Measurements from ENCODE around the gene PDE1C. TPM values are rescaled to one million over a fixed set of nuclear protein-coding genes. Genes with fewer than 3 reads are reported as not detected.

PDE1C gene
- total and polyA plus RNA-seq, 2 experiments from 2014 or later = 0.38 to 2.3 TPM

GRCh38 chr7:31751726-31752125, 318.5 kb downstream of the PDE1C start:
- no peaks in the 10 kb centered on the region for H3K36me3 ChIP-seq
- no peak overlapping the region for H3K4me3 ChIP-seq
- H3K27me3 ChIP-seq = no peaks in the 10 kb centered on the region
- TF ChIP-seq CTCF (IDR thresholded peaks at IDR 0.05; ENCODE audit: low read depth, low read length) = no peak
- no peak for DNase-seq (ENCODE audit: low read depth in 1 of 2, low spot score in 1 of 2)
- no peak overlapping the region for H3K27ac ChIP-seq
- H3K4me1 ChIP-seq (ENCODE audit: low read depth) = no peaks in the 10 kb centered on the region
- no peaks in the 10 kb centered on the region for H3K9me3 ChIP-seq (ENCODE audit: low read depth)

GRCh38 chr7:31748084-31748483, 322.1 kb downstream of the PDE1C start:
- Histone ChIP-seq H3K27ac (no peak overlapping the region), H3K36me3 (no peaks in the 10 kb centered on the region), H3K9me3 (ENCODE audit: low read depth) (no peaks in the 10 kb centered on the region), H3K4me1 (ENCODE audit: low read depth) (no peaks in the 10 kb centered on the region), H3K27me3 (no peaks in the 10 kb centered on the region), H3K4me3 (no peak overlapping the region)
- DNase-seq (ENCODE audit: low read depth in 1 of 2, low spot score in 1 of 2) = no peak
- TF ChIP-seq CTCF (IDR thresholded peaks at IDR 0.05; ENCODE audit: low read depth, low read length) = no peak

GRCh38 chr7:31747553-31747952, 322.7 kb downstream of the PDE1C start:
- Histone ChIP-seq H3K27ac (no peak overlapping the region), H3K4me3 (no peak overlapping the region), H3K36me3 (no peaks in the 10 kb centered on the region), H3K9me3 (ENCODE audit: low read depth) (no peaks in the 10 kb centered on the region), H3K4me1 (ENCODE audit: low read depth) (no peaks in the 10 kb centered on the region), H3K27me3 (no peaks in the 10 kb centered on the region)
- TF ChIP-seq CTCF (IDR thresholded peaks at IDR 0.05; ENCODE audit: low read depth, low read length) = no peak
- no peak for DNase-seq (ENCODE audit: low read depth in 1 of 2, low spot score in 1 of 2)

- H3K27me3 ChIP-seq = no peaks in the 10 kb centered on the region
- H3K36me3 ChIP-seq = no peaks in the 10 kb centered on the region
- no peaks in the 10 kb centered on the region for H3K4me1 ChIP-seq (ENCODE audit: low read depth)
- no peak overlapping the region for H3K4me3 ChIP-seq
- H3K9me3 ChIP-seq (ENCODE audit: low read depth) = no peaks in the 10 kb centered on the region
- TF ChIP-seq CTCF (IDR thresholded peaks at IDR 0.05; ENCODE audit: low read depth, low read length) = peak; percentile 85
- no peak overlapping the region for H3K27ac ChIP-seq
- DNase-seq (ENCODE audit: low read depth in 1 of 2, low spot score in 1 of 2) = peak; percentile 71 to 80
Observed at GRCh38 chr7:31744294-31744874, 325.8 kb downstream of the PDE1C start.

- Histone ChIP-seq H3K4me1 (ENCODE audit: low read depth) (no peaks in the 10 kb centered on the region), H3K27me3 (no peaks in the 10 kb centered on the region), H3K27ac (no peak overlapping the region), H3K36me3 (no peaks in the 10 kb centered on the region), H3K9me3 (ENCODE audit: low read depth) (no peaks in the 10 kb centered on the region), H3K4me3 (no peak overlapping the region)
- DNase-seq (ENCODE audit: low read depth in 1 of 2, low spot score in 1 of 2) = no peak
- TF ChIP-seq CTCF (IDR thresholded peaks at IDR 0.05; ENCODE audit: low read depth, low read length) = no peak
Observed at GRCh38 chr7:31741852-31742251, 328.4 kb downstream of the PDE1C start.

All from cardiac muscle cell (in vitro differentiated cells and primary cell).